SK-N-MC (cell line): ENCODE measurements around the gene PCDHA13.

Source experiments
- EZH2 ChIP-seq: fragments of 200-600 bp; sonication (generic); IDR thresholded peaks from one replicate; pipeline ENCODE4 v1.6.1; 2017; ENCODE audit warnings: antibody characterized with exemption
- POLR2AphosphoS5 ChIP-seq: IDR thresholded peaks from 2 replicates; pipeline ENCODE4 v1.6.1; 2012; ENCODE audit warnings: mild to moderate bottlenecking, low read depth, low read length, borderline replicate concordance

- TF ChIP-seq EZH2 (no peak), POLR2AphosphoS5 (no peak)
These were observed 2.2 kb downstream of the PCDHA13 start for GRCh38 chr5:140883927-140884697.
